HCT116 (cell line): ENCODE results near the gene VPS35. TPM values are rescaled to one million over a fixed set of nuclear protein-coding genes. Genes with fewer than 3 reads are reported as not detected.

Source experiments
- ATAC-seq: fragments of 200-7000 bp; cut with Tn5 transposase; 2 replicates; pipeline ENCODE4 v1.9.1; 2020; ENCODE audit warnings: mild to moderate bottlenecking, moderate library complexity
- BruUV-seq: library from RNA; stranded (reverse); fragments of 400-500 nt; replicated peaks from 2 replicates; lab custom pipeline; 2021; lab: Mats Ljungman, UMichigan
- CTCF ChIA-PET: fragments of 300-600 bp; sonication (Branson Sonifier 250); formaldehyde crosslinking; loops from one replicate; lab custom pipeline; 2021; ENCODE audit warnings: antibody characterized with exemption; lab: Charles Lee
- POLR2A ChIA-PET: fragments of 300-600, 350-600 bp; sonication (Branson Sonifier 250); formaldehyde crosslinking; loops from one replicate; lab custom pipeline; 2021; ENCODE audit warnings: antibody characterized with exemption; lab: Charles Lee
- RAD21 ChIA-PET, 2 experiments: fragments of 300-600 bp; sonication (Branson Sonifier 250); formaldehyde crosslinking; loops; one replicate each; lab custom pipeline; 2023; ENCODE audit warnings: low total read pairs in 2 of 2; ENCODE audit not compliant: uncharacterized antibody in 2 of 2, unreplicated experiment in 2 of 2, low non-redundant PET in 1 of 2; lab: Charles Lee
- DNase-seq: peaks from one replicate; pipeline ENCODE4 v3.0.0-alpha.2; 2010; ENCODE audit warnings: low read depth, low spot score
- H2AFZ ChIP-seq: fragments of 200-600 bp; shearing (Covaris generic), sonication (generic); 2 replicates; pipeline ENCODE4 v1.6.1; 2017; ENCODE audit warnings: low read depth, mixed run types, mixed read lengths, antibody characterized with exemption, low read length; ENCODE audit not compliant: poor library complexity, severe bottlenecking
- H3K27ac ChIP-seq: 2 replicates; pipeline ENCODE4 v1.5.1; 2012; ENCODE audit warnings: low read depth, low read length
- H3K27me3 ChIP-seq: fragments of 200-600 bp; sonication (generic); 2 replicates; pipeline ENCODE4 v1.6.1; 2016; ENCODE audit warnings: mixed run types, low read length, mixed read lengths; ENCODE audit not compliant: insufficient read depth
- H3K36me3 ChIP-seq, 2 experiments: fragments of 200-500 bp in 1 of 2; fragments of 200-600 bp in 1 of 2; sonication (Bioruptor generic) in 1 of 2; sonication (generic) in 1 of 2; 2 replicates each; pipeline versions ENCODE4 v1.5.1 to v1.6.1; 2014 to 2016; ENCODE audit warnings: low read length in 2 of 2, inconsistent platforms in 1 of 2, mixed read lengths in 1 of 2, mixed run types in 1 of 2; ENCODE audit not compliant: insufficient read depth in 2 of 2, control insufficient read depth in 1 of 2
- H3K4me1 ChIP-seq, 2 experiments: fragments of 200-600 bp in 1 of 2; sonication (generic) in 1 of 2; 2 replicates each; pipeline versions ENCODE4 v1.5.1 to v1.6.1; 2012 to 2017; ENCODE audit warnings: low read length in 2 of 2, inconsistent platforms in 1 of 2, mild to moderate bottlenecking in 1 of 2, mixed read lengths in 1 of 2, mixed run types in 1 of 2, moderate library complexity in 1 of 2; ENCODE audit not compliant: insufficient read depth in 2 of 2, control insufficient read depth in 1 of 2
- H3K4me2 ChIP-seq: fragments of 200-600 bp; sonication (generic); 2 replicates; pipeline ENCODE4 v1.6.1; 2017; ENCODE audit warnings: mixed run types, low read length, mixed read lengths
- H3K4me3 ChIP-seq, 2 experiments: fragments of 200-600 bp in 1 of 2; sonication (generic) in 1 of 2; replicated peaks in 1 of 2; 2 replicates each; pipeline ENCODE4 v1.5.1; 2011 to 2016; ENCODE audit warnings: low read length in 2 of 2, control low read depth in 1 of 2, low read depth in 1 of 2, mild to moderate bottlenecking in 1 of 2, mixed read lengths in 1 of 2, mixed run types in 1 of 2
- H3K79me2 ChIP-seq: fragments of 200-600 bp; sonication (generic); 2 replicates; pipeline ENCODE4 v1.6.1; 2017; ENCODE audit warnings: mild to moderate bottlenecking, mixed run types, low read length, moderate library complexity, mixed read lengths; ENCODE audit not compliant: insufficient read depth
- H3K9ac ChIP-seq: fragments of 200-600 bp; sonication (generic); 2 replicates; pipeline ENCODE4 v1.6.1; 2016; ENCODE audit warnings: low read length, mixed read lengths
- H3K9me2 ChIP-seq: fragments of 200-600 bp; sonication (generic), shearing (Covaris generic); 2 replicates; pipeline ENCODE4 v1.6.1; 2017; ENCODE audit warnings: mixed run types, mild to moderate bottlenecking, moderate library complexity; ENCODE audit not compliant: insufficient read depth
- H3K9me3 ChIP-seq, 2 experiments: fragments of 200-500 bp in 1 of 2; fragments of 200-600 bp in 1 of 2; sonication (Bioruptor generic) in 1 of 2; sonication (generic) in 1 of 2; 2 replicates each; pipeline ENCODE4 v1.6.1; 2014 to 2017; ENCODE audit warnings: low read length in 2 of 2, mixed read lengths in 2 of 2, inconsistent platforms in 1 of 2, low read depth in 1 of 2, mild to moderate bottlenecking in 1 of 2, mixed run types in 1 of 2, moderate library complexity in 1 of 2; ENCODE audit not compliant: control insufficient read depth in 1 of 2, insufficient read depth in 1 of 2
- H4K20me1 ChIP-seq: fragments of 200-600 bp; sonication (generic), shearing (Covaris generic); 2 replicates; pipeline ENCODE4 v1.6.1; 2017; ENCODE audit warnings: mixed run types, mild to moderate bottlenecking, moderate library complexity; ENCODE audit not compliant: insufficient read depth
- ATF3 ChIP-seq: IDR thresholded peaks from 2 replicates; pipeline ENCODE4 v1.6.1; 2012
- CBX3 ChIP-seq: IDR thresholded peaks from 2 replicates; pipeline ENCODE4 v1.6.1; 2012; ENCODE audit warnings: low read depth
- CEBPB ChIP-seq: IDR thresholded peaks from 2 replicates; pipeline ENCODE4 v1.6.1; 2012; ENCODE audit warnings: low read depth
- EGR1 ChIP-seq: IDR thresholded peaks from 2 replicates; pipeline ENCODE4 v1.6.1; 2012; ENCODE audit warnings: low read depth
- ELF1 ChIP-seq: IDR thresholded peaks from 2 replicates; pipeline ENCODE4 v1.6.1; 2012; ENCODE audit warnings: low read depth, borderline replicate concordance
- FOSL1 ChIP-seq: IDR thresholded peaks from 2 replicates; pipeline ENCODE4 v1.6.1; 2012; ENCODE audit warnings: low read depth
- RAD21 ChIP-seq: IDR thresholded peaks from 2 replicates; pipeline ENCODE4 v1.6.1; 2012; ENCODE audit warnings: low read depth, mild to moderate bottlenecking
- SIN3A ChIP-seq: IDR thresholded peaks from 2 replicates; pipeline ENCODE4 v1.6.1; 2012; ENCODE audit warnings: low read depth
- SRF ChIP-seq: IDR thresholded peaks from 2 replicates; pipeline ENCODE4 v1.6.1; 2012; ENCODE audit warnings: low read depth
- TCF7L2 ChIP-seq: IDR thresholded peaks from 2 replicates; pipeline ENCODE4 v1.7.0; 2011; ENCODE audit warnings: borderline replicate concordance, inconsistent platforms; ENCODE audit not compliant: insufficient read depth, insufficient read length; ENCODE audit errors: extremely low read depth
- YY1 ChIP-seq: IDR thresholded peaks from 2 replicates; pipeline ENCODE4 v1.6.1; 2011; ENCODE audit warnings: low read length, low read depth, moderate library complexity, mild to moderate bottlenecking; ENCODE audit not compliant: insufficient replicate concordance; ENCODE audit errors: extremely low read depth
- ZFX ChIP-seq: fragments of 450-650 bp; IDR thresholded peaks from 2 replicates; pipeline ENCODE4 v1.6.1; 2017
- ZNF274 ChIP-seq: fragments of 200-500 bp; sonication (Bioruptor generic); IDR thresholded peaks from 2 replicates; pipeline ENCODE4 v1.6.1; 2014; ENCODE audit warnings: mild to moderate bottlenecking, low read depth, low read length, inconsistent platforms
- intact Hi-C: fragments of 100-400 bp; cut with micrococcal nuclease; formaldehyde crosslinking; loops from 2 replicates; pipeline ENCODE4 v1.10.0; 2022
- total RNA-seq: library from RNA; stranded (reverse); gene quantifications from one replicate; pipeline ENCODE4 v1.2.1, GENCODE V29; 2021; ENCODE audit not compliant: unreplicated experiment
- TF ChIP-seq, protein P1 (sequence below): IDR thresholded peaks from 2 replicates; pipeline ENCODE4 v1.6.1; 2012

Gene VPS35
- total RNA-seq, 1 experiment from 2014 or later = 115 TPM

- ChIA-PET CTCF (no interaction called here), POLR2A (no interaction called here), RAD21 (no interaction called here)
- H3K36me3 ChIP-seq = no peaks in the 10 kb centered on the region
- H3K9me3 ChIP-seq = no peaks in the 10 kb centered on the region
- no peak overlapping the region for H2AFZ ChIP-seq
- no peak overlapping the region for H3K4me2 ChIP-seq
- no peaks in the 10 kb centered on the region for H4K20me1 ChIP-seq
- H3K27me3 ChIP-seq = no peaks in the 10 kb centered on the region
- no TSS peak for BruUV-seq
- no peaks in the 10 kb centered on the region for H3K79me2 ChIP-seq
- H3K9me2 ChIP-seq = no peaks in the 10 kb centered on the region
- intact Hi-C loops = no loop called here
- H3K27ac ChIP-seq = no peak overlapping the region
- DNase-seq = no peak
- H3K4me3 ChIP-seq = no peak overlapping the region
- TF ChIP-seq CBX3 (no peak), ELF1 (no peak)
- TF ChIP-seq, all 23 proteins: peak for 0
- H3K9ac ChIP-seq = no peak overlapping the region
- no peaks in the 10 kb centered on the region for H3K4me1 ChIP-seq
- ATAC-seq = no peak
Measured at GRCh38 chr16:46731691-46732555, 42.9 kb upstream of the VPS35 start.

GRCh38 chr16:46730801-46731690 is 42.1 kb upstream of the VPS35 start:
- TF ChIP-seq RAD21 = no peak
- no peak for TF ChIP-seq EGR1
- TF ChIP-seq, protein P1, sequence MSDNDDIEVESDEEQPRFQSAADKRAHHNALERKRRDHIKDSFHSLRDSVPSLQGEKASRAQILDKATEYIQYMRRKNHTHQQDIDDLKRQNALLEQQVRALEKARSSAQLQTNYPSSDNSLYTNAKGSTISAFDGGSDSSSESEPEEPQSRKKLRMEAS = no peak
- TF ChIP-seq FOSL1 = no peak
- no peak for TF ChIP-seq SIN3A
- TF ChIP-seq CBX3 = no peak
- TF ChIP-seq YY1 = no peak
- TF ChIP-seq ZFX = no peak
- TF ChIP-seq ZNF274 = no peak
- TF ChIP-seq CEBPB = no peak
- TF ChIP-seq ATF3 = no peak
- no peak for TF ChIP-seq TCF7L2
- no peak for TF ChIP-seq SRF
- no peak overlapping the region for H3K27ac ChIP-seq
- H3K4me2 ChIP-seq = no peak overlapping the region
- no peak overlapping the region for H2AFZ ChIP-seq
- H3K27me3 ChIP-seq = no peaks in the 10 kb centered on the region
- ChIA-PET CTCF (no interaction called here), POLR2A (no interaction called here), RAD21 (no interaction called here)
- ATAC-seq (no peak), DNase-seq (no peak)
- no peaks in the 10 kb centered on the region for H4K20me1 ChIP-seq
- intact Hi-C loops = no loop called here
- H3K79me2 ChIP-seq = no peaks in the 10 kb centered on the region
- no peak overlapping the region for H3K4me3 ChIP-seq
- H3K36me3 ChIP-seq = no peaks in the 10 kb centered on the region
- no peaks in the 10 kb centered on the region for H3K9me3 ChIP-seq
- H3K4me1 ChIP-seq = no peaks in the 10 kb centered on the region
- H3K9ac ChIP-seq = no peak overlapping the region
- no peaks in the 10 kb centered on the region for H3K9me2 ChIP-seq
- BruUV-seq = no TSS peak
